GM23338 (cell line): ENCODE results near the gene MEAK7. TPM values are rescaled to one million over a fixed set of nuclear protein-coding genes. Genes with fewer than 3 reads are reported as not detected.

Experiments
- ATAC-seq: fragments of 200-7000 bp; cut with Tn5 transposase; 3 replicates; pipeline ENCODE4 v1.9.1; 2020
- DNase-seq: peaks from one replicate; pipeline ENCODE4 v3.0.0-alpha.2; 2015; ENCODE audit warnings: low spot score
- H2AFZ ChIP-seq: fragments of 200-600 bp; sonication (generic); 2 replicates; pipeline ENCODE4 v1.8.0; 2016; ENCODE audit warnings: antibody characterized with exemption, mild to moderate bottlenecking, moderate library complexity
- H3F3A ChIP-seq: fragments of 200-600 bp; sonication (generic); replicated peaks from 2 replicates; pipeline ENCODE4 v1.8.0; 2017; ENCODE audit warnings: antibody characterized with exemption, mixed run types, low read depth
- H3K27ac ChIP-seq: fragments of 200-600 bp; sonication (generic); 2 replicates; pipeline ENCODE4 v1.6.1; 2016; ENCODE audit warnings: low read depth
- H3K27me3 ChIP-seq: fragments of 200-600 bp; sonication (generic); 2 replicates; pipeline ENCODE4 v1.8.0; 2016; ENCODE audit warnings: mild to moderate bottlenecking, mixed run types, moderate library complexity; ENCODE audit not compliant: insufficient read depth
- H3K36me3 ChIP-seq: fragments of 200-600 bp; sonication (generic); 2 replicates; pipeline ENCODE4 v1.8.0; 2016; ENCODE audit warnings: mild to moderate bottlenecking; ENCODE audit not compliant: insufficient read depth
- H3K4me1 ChIP-seq: fragments of 200-600 bp; sonication (generic); 2 replicates; pipeline ENCODE4 v1.8.0; 2016; ENCODE audit warnings: mild to moderate bottlenecking, moderate library complexity; ENCODE audit not compliant: insufficient read depth
- H3K4me2 ChIP-seq: fragments of 200-600 bp; sonication (generic); 2 replicates; pipeline ENCODE4 v1.7.1; 2017; ENCODE audit warnings: mixed run types
- H3K4me3 ChIP-seq: fragments of 200-600 bp; sonication (generic); 2 replicates; pipeline ENCODE4 v1.6.1; 2016; ENCODE audit warnings: mixed run types
- H3K79me2 ChIP-seq: fragments of 200-600 bp; sonication (generic); replicated peaks from 2 replicates; pipeline ENCODE4 v1.8.0; 2017; ENCODE audit warnings: mild to moderate bottlenecking; ENCODE audit not compliant: insufficient read depth
- H3K9me2 ChIP-seq: fragments of 200-600 bp; sonication (generic); 2 replicates; pipeline ENCODE4 v1.8.0; 2017; ENCODE audit not compliant: insufficient read depth
- H4K20me1 ChIP-seq: fragments of 200-600 bp; sonication (generic); replicated peaks from 2 replicates; pipeline ENCODE4 v1.8.0; 2017; ENCODE audit warnings: mild to moderate bottlenecking; ENCODE audit not compliant: insufficient read depth
- H3K27ac Mint-ChIP-seq: 2 replicates; pipeline ENCODE4 v1.8.0; 2020; ENCODE audit warnings: inconsistent platforms, mild to moderate bottlenecking, moderate library complexity, mixed read lengths
- H3K27me3 Mint-ChIP-seq: 3 replicates; pipeline ENCODE4 v1.8.0; 2022; ENCODE audit warnings: low read depth, mild to moderate bottlenecking, moderate library complexity, mixed read lengths, inconsistent platforms; ENCODE audit not compliant: insufficient read depth, poor library complexity
- H3K36me3 Mint-ChIP-seq: 3 replicates; pipeline ENCODE4 v1.8.0; 2021; ENCODE audit warnings: low read depth, mild to moderate bottlenecking, inconsistent platforms, moderate library complexity, mixed read lengths
- H3K4me1 Mint-ChIP-seq: 3 replicates; pipeline ENCODE4 v1.8.0; 2020; ENCODE audit warnings: mild to moderate bottlenecking, inconsistent platforms, mixed read lengths
- H3K4me3 Mint-ChIP-seq: 3 replicates; pipeline ENCODE4 v1.8.0; 2021; ENCODE audit warnings: moderate library complexity, mild to moderate bottlenecking, inconsistent platforms, mixed read lengths
- H3K9me3 Mint-ChIP-seq: 3 replicates; pipeline ENCODE4 v1.8.0; 2020; ENCODE audit warnings: moderate library complexity, mild to moderate bottlenecking, inconsistent platforms, mixed read lengths
- CREB1 ChIP-seq: fragments of 250-450 bp; sonication (Bioruptor Pico); IDR thresholded peaks from 2 replicates; pipeline ENCODE4 v1.5.0; 2020; ENCODE audit warnings: low read depth, mild to moderate bottlenecking, moderate library complexity
- EZH2 ChIP-seq: fragments of 200-600 bp; sonication (generic); IDR thresholded peaks from one replicate; pipeline ENCODE4 v1.8.0; 2017; ENCODE audit warnings: antibody characterized with exemption, mild to moderate bottlenecking, low read depth; ENCODE audit not compliant: unreplicated experiment
- EZH2phosphoT487 ChIP-seq: fragments of 200-600 bp; sonication (generic); IDR thresholded peaks from one replicate; pipeline ENCODE4 v1.8.1; 2018; ENCODE audit warnings: antibody characterized with exemption; ENCODE audit not compliant: unreplicated experiment
- JUNB ChIP-seq: IDR thresholded peaks from one replicate; pipeline ENCODE4 v1.6.1; 2016; ENCODE audit warnings: antibody characterized with exemption; ENCODE audit not compliant: unreplicated experiment
- NANOG ChIP-seq: IDR thresholded peaks from 2 replicates; pipeline ENCODE4 v1.6.1; 2016; ENCODE audit warnings: antibody characterized with exemption, borderline replicate concordance
- POLR2AphosphoS5 ChIP-seq: IDR thresholded peaks from 2 replicates; pipeline ENCODE4 v1.6.1; 2016; ENCODE audit warnings: antibody characterized with exemption, low read depth
- STAT1 ChIP-seq: IDR thresholded peaks from one replicate; pipeline ENCODE4 v1.6.1; 2016; ENCODE audit warnings: antibody characterized with exemption; ENCODE audit not compliant: unreplicated experiment
- ZNF114 ChIP-seq: fragments of 250-450 bp; sonication (Bioruptor Pico); IDR thresholded peaks from 2 replicates; pipeline ENCODE4 v1.5.0; 2020; ENCODE audit warnings: mild to moderate bottlenecking, moderate library complexity
- ZNF331 ChIP-seq: fragments of 250-450 bp; sonication (Bioruptor Pico); IDR thresholded peaks from 2 replicates; pipeline ENCODE4 v1.5.0; 2020; ENCODE audit warnings: low read depth, mild to moderate bottlenecking, moderate library complexity
- polyA plus RNA-seq: library from polyadenylated mRNA; unstranded; fragments of >200 nt; fragmentation: Nextera tagmentation; extraction: Ambion mirVana; gene quantifications from 2 replicates; pipeline ENCODE4 v1.2.1, GENCODE V29; 2016
- total RNA-seq: library from RNA; depleted of rRNA; stranded (reverse); fragments of >200 nt; shearing (Covaris generic); gene quantifications from 2 replicates; pipeline ENCODE4 v1.2.3, GENCODE V29; 2014
- TF ChIP-seq, protein P1 (sequence below): fragments of 250-450 bp; sonication (Bioruptor Pico); IDR thresholded peaks from 2 replicates; pipeline ENCODE4 v1.5.0; 2020; ENCODE audit warnings: mild to moderate bottlenecking, moderate library complexity
- TF ChIP-seq, protein P2 (sequence below): IDR thresholded peaks from one replicate; pipeline ENCODE4 v1.6.1; 2018; ENCODE audit warnings: antibody characterized with exemption; ENCODE audit not compliant: unreplicated experiment
- TF ChIP-seq, protein P3 (sequence below), 2 experiments: fragments of 200-600 bp in 1 of 2; sonication (generic) in 1 of 2; conservative IDR thresholded peaks; 2 replicates each; pipeline versions ENCODE4 v1.5.1 to v1.6.1; 2016 to 2017; ENCODE audit warnings: antibody characterized with exemption in 2 of 2, low read depth in 2 of 2, mild to moderate bottlenecking in 2 of 2, moderate library complexity in 1 of 2
- TF ChIP-seq, protein P4 (sequence below): IDR thresholded peaks from 2 replicates; pipeline ENCODE4 v1.6.1; 2016; ENCODE audit warnings: antibody characterized with exemption

MEAK7 gene
- total and polyA plus RNA-seq, 2 experiments from 2014 or later: 7.5 to 17.2 TPM

DNA sequence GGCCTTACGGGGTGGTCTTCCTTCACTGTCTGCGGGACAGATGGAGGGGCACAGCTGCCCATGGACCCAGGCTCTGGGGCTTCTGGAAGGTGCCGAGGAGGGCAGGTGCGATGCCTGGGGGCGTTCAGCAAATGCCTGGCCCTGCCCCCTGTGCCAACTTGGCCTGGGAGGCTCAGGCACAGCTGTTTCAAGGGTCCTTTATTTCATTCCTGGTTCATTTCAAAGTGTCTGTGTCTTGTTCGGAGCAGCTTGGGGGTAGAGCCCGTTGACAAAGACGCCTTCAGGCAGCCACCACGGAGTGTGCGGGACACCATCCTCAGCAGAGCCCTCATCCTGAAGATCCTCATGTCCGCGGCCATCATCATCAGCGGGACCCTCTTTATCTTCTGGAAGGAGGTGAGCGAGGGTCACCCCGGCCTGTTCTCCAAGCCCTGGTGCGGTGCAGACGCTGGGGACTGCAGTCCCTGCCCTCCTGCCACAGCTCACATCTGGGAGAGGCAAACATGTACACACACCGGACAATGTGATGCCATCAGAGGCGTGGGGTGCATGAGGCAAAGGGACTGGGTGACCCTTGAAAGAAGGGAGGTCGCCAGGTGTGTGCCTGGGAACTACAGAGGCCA, 43.9 kb downstream of the MEAK7 start:
- Histone ChIP-seq H3K36me3 (no peaks in the 10 kb centered on the region), H3K4me1 (no peaks in the 10 kb centered on the region), H3K27ac (no peak overlapping the region), H3K9me2 (no peaks in the 10 kb centered on the region), H3K27me3 (no peaks in the 10 kb centered on the region), H3K79me2 (no peaks in the 10 kb centered on the region), H4K20me1 (no peaks in the 10 kb centered on the region), H3K4me2 (no peak overlapping the region), H3K4me3 (no peak overlapping the region), H2AFZ (no peak overlapping the region), H3F3A (no peaks in the 10 kb centered on the region)
- H3K36me3 Mint-ChIP-seq: peaks cover 2% of the 10 kb centered on the region; the same call in 2 of the 3 replicates
- no peak overlapping the region for H3K27ac Mint-ChIP-seq
- ATAC-seq: no peak
- TF ChIP-seq, protein P1, sequence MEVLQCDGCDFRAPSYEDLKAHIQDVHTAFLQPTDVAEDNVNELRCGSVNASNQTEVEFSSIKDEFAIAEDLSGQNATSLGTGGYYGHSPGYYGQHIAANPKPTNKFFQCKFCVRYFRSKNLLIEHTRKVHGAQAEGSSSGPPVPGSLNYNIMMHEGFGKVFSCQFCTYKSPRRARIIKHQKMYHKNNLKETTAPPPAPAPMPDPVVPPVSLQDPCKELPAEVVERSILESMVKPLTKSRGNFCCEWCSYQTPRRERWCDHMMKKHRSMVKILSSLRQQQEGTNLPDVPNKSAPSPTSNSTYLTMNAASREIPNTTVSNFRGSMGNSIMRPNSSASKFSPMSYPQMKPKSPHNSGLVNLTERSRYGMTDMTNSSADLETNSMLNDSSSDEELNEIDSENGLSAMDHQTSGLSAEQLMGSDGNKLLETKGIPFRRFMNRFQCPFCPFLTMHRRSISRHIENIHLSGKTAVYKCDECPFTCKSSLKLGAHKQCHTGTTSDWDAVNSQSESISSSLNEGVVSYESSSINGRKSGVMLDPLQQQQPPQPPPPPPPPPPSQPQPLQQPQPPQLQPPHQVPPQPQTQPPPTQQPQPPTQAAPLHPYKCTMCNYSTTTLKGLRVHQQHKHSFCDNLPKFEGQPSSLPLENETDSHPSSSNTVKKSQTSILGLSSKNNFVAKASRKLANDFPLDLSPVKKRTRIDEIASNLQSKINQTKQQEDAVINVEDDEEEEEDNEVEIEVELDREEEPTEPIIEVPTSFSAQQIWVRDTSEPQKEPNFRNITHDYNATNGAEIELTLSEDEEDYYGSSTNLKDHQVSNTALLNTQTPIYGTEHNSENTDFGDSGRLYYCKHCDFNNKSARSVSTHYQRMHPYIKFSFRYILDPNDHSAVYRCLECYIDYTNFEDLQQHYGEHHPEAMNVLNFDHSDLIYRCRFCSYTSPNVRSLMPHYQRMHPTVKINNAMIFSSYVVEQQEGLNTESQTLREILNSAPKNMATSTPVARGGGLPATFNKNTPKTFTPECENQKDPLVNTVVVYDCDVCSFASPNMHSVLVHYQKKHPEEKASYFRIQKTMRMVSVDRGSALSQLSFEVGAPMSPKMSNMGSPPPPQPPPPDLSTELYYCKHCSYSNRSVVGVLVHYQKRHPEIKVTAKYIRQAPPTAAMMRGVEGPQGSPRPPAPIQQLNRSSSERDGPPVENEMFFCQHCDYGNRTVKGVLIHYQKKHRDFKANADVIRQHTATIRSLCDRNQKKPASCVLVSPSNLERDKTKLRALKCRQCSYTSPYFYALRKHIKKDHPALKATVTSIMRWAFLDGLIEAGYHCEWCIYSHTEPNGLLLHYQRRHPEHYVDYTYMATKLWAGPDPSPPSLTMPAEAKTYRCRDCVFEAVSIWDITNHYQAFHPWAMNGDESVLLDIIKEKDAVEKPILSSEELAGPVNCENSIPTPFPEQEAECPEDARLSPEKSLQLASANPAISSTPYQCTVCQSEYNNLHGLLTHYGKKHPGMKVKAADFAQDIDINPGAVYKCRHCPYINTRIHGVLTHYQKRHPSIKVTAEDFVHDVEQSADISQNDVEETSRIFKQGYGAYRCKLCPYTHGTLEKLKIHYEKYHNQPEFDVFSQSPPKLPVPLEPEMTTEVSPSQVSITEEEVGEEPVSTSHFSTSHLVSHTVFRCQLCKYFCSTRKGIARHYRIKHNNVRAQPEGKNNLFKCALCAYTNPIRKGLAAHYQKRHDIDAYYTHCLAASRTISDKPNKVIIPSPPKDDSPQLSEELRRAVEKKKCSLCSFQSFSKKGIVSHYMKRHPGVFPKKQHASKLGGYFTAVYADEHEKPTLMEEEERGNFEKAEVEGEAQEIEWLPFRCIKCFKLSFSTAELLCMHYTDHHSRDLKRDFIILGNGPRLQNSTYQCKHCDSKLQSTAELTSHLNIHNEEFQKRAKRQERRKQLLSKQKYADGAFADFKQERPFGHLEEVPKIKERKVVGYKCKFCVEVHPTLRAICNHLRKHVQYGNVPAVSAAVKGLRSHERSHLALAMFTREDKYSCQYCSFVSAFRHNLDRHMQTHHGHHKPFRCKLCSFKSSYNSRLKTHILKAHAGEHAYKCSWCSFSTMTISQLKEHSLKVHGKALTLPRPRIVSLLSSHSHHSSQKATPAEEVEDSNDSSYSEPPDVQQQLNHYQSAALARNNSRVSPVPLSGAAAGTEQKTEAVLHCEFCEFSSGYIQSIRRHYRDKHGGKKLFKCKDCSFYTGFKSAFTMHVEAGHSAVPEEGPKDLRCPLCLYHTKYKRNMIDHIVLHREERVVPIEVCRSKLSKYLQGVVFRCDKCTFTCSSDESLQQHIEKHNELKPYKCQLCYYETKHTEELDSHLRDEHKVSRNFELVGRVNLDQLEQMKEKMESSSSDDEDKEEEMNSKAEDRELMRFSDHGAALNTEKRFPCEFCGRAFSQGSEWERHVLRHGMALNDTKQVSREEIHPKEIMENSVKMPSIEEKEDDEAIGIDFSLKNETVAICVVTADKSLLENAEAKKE (CRISPR knock-in tag): no peak
- TF ChIP-seq NANOG: no peak
- TF ChIP-seq, protein P2, sequence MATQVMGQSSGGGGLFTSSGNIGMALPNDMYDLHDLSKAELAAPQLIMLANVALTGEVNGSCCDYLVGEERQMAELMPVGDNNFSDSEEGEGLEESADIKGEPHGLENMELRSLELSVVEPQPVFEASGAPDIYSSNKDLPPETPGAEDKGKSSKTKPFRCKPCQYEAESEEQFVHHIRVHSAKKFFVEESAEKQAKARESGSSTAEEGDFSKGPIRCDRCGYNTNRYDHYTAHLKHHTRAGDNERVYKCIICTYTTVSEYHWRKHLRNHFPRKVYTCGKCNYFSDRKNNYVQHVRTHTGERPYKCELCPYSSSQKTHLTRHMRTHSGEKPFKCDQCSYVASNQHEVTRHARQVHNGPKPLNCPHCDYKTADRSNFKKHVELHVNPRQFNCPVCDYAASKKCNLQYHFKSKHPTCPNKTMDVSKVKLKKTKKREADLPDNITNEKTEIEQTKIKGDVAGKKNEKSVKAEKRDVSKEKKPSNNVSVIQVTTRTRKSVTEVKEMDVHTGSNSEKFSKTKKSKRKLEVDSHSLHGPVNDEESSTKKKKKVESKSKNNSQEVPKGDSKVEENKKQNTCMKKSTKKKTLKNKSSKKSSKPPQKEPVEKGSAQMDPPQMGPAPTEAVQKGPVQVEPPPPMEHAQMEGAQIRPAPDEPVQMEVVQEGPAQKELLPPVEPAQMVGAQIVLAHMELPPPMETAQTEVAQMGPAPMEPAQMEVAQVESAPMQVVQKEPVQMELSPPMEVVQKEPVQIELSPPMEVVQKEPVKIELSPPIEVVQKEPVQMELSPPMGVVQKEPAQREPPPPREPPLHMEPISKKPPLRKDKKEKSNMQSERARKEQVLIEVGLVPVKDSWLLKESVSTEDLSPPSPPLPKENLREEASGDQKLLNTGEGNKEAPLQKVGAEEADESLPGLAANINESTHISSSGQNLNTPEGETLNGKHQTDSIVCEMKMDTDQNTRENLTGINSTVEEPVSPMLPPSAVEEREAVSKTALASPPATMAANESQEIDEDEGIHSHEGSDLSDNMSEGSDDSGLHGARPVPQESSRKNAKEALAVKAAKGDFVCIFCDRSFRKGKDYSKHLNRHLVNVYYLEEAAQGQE: no peak
- TF ChIP-seq, protein P3, sequence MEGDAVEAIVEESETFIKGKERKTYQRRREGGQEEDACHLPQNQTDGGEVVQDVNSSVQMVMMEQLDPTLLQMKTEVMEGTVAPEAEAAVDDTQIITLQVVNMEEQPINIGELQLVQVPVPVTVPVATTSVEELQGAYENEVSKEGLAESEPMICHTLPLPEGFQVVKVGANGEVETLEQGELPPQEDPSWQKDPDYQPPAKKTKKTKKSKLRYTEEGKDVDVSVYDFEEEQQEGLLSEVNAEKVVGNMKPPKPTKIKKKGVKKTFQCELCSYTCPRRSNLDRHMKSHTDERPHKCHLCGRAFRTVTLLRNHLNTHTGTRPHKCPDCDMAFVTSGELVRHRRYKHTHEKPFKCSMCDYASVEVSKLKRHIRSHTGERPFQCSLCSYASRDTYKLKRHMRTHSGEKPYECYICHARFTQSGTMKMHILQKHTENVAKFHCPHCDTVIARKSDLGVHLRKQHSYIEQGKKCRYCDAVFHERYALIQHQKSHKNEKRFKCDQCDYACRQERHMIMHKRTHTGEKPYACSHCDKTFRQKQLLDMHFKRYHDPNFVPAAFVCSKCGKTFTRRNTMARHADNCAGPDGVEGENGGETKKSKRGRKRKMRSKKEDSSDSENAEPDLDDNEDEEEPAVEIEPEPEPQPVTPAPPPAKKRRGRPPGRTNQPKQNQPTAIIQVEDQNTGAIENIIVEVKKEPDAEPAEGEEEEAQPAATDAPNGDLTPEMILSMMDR (conservative IDR thresholded peaks at IDR 0.05; ENCODE audit: low read depth in 2 of 2): no peak
- TF ChIP-seq, protein P4, sequence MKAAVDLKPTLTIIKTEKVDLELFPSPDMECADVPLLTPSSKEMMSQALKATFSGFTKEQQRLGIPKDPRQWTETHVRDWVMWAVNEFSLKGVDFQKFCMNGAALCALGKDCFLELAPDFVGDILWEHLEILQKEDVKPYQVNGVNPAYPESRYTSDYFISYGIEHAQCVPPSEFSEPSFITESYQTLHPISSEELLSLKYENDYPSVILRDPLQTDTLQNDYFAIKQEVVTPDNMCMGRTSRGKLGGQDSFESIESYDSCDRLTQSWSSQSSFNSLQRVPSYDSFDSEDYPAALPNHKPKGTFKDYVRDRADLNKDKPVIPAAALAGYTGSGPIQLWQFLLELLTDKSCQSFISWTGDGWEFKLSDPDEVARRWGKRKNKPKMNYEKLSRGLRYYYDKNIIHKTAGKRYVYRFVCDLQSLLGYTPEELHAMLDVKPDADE: no peak
- no peak for TF ChIP-seq ZNF331 (CRISPR knock-in tag)
- TF ChIP-seq EZH2: no peak
- TF ChIP-seq STAT1: no peak
- TF ChIP-seq CREB1 (CRISPR knock-in tag): no peak
- no peak for TF ChIP-seq POLR2AphosphoS5
- TF ChIP-seq EZH2phosphoT487: no peak
- no peak for TF ChIP-seq ZNF114 (CRISPR knock-in tag)
- TF ChIP-seq JUNB: no peak
- peaks cover 5% of the 10 kb centered on the region for H3K27me3 Mint-ChIP-seq
- H3K4me1 Mint-ChIP-seq: peaks cover 4% of the 10 kb centered on the region; the same call in 1 of the 3 replicates
- no peaks in the 10 kb centered on the region; the same call in 2 of the 3 replicates for H3K9me3 Mint-ChIP-seq
- no peak for DNase-seq
- no peak overlapping the region for H3K4me3 Mint-ChIP-seq
